Osteocyte (in vitro differentiated cells): ENCODE measurements around the gene SIGLEC10. TPM values are rescaled to one million over a fixed set of nuclear protein-coding genes. Genes with fewer than 3 reads are reported as not detected.

Experiments used
- DNase-seq: peaks from one replicate; pipeline ENCODE4 v3.0.0; 2021; ENCODE audit warnings: mixed read lengths; ENCODE audit not compliant: unreplicated experiment; ENCODE audit errors: extremely low spot score
- H3K27ac Mint-ChIP-seq: one replicate; pipeline ENCODE4 v1.8.0; 2021; ENCODE audit warnings: mild to moderate bottlenecking, mixed read lengths; ENCODE audit not compliant: unreplicated experiment
- H3K27me3 Mint-ChIP-seq: one replicate; pipeline ENCODE4 v1.8.0; 2021; ENCODE audit warnings: mixed read lengths; ENCODE audit not compliant: unreplicated experiment
- H3K36me3 Mint-ChIP-seq: one replicate; pipeline ENCODE4 v1.8.0; 2021; ENCODE audit warnings: mixed read lengths; ENCODE audit not compliant: unreplicated experiment
- H3K4me1 Mint-ChIP-seq: one replicate; pipeline ENCODE4 v1.8.0; 2021; ENCODE audit warnings: mixed read lengths; ENCODE audit not compliant: unreplicated experiment
- H3K4me3 Mint-ChIP-seq: one replicate; pipeline ENCODE4 v1.8.0; 2021; ENCODE audit warnings: mild to moderate bottlenecking, moderate library complexity, mixed read lengths; ENCODE audit not compliant: unreplicated experiment
- H3K9me3 Mint-ChIP-seq: one replicate; pipeline ENCODE4 v1.8.0; 2021; ENCODE audit warnings: mixed read lengths; ENCODE audit not compliant: unreplicated experiment
- CTCF ChIP-seq: fragments of 200-600 bp; sonication (generic); IDR thresholded peaks from 2 replicates; pipeline ENCODE4 v1.5.0; 2021; ENCODE audit warnings: antibody characterized with exemption, mild to moderate bottlenecking, moderate library complexity
- total RNA-seq: library from RNA; stranded (reverse); gene quantifications from 2 replicates; pipeline ENCODE4 v1.2.1, GENCODE V29; 2021

Gene SIGLEC10
- total RNA-seq, 1 donor from 2014 or later = not detected

GRCh38 chr19:51391073-51391611, 26.3 kb downstream of the SIGLEC10 start:
- Mint-ChIP-seq H3K4me3 (no peak overlapping the region), H3K27me3 (no peaks in the 10 kb centered on the region), H3K27ac (no peak overlapping the region), H3K9me3 (no peaks in the 10 kb centered on the region), H3K4me1 (peaks cover 15% of the 10 kb centered on the region), H3K36me3 (no peaks in the 10 kb centered on the region)
- DNase-seq = no peak
- no peak for TF ChIP-seq CTCF

- H3K9me3 Mint-ChIP-seq = no peaks in the 10 kb centered on the region
- no peaks in the 10 kb centered on the region for H3K27me3 Mint-ChIP-seq
- H3K36me3 Mint-ChIP-seq = no peaks in the 10 kb centered on the region
- no peak for DNase-seq
- peaks cover 7% of the 10 kb centered on the region for H3K4me1 Mint-ChIP-seq
- no peak overlapping the region for H3K27ac Mint-ChIP-seq
- TF ChIP-seq CTCF = no peak
- H3K4me3 Mint-ChIP-seq = no peak overlapping the region
Measured at GRCh38 chr19:51389143-51389542, 28.3 kb downstream of the SIGLEC10 start.

- H3K27ac Mint-ChIP-seq = no peak within 1 kb of the TSS
- no peaks in the 10 kb centered on the region for H3K4me1 Mint-ChIP-seq
- no peak for DNase-seq
- TF ChIP-seq CTCF = no peak
- no peaks in the 10 kb centered on the region for H3K36me3 Mint-ChIP-seq
- H3K4me3 Mint-ChIP-seq = no peak within 1 kb of the TSS
- no peaks in the 10 kb centered on the region for H3K27me3 Mint-ChIP-seq
- H3K9me3 Mint-ChIP-seq = no peaks in the 10 kb centered on the region
Measured at GRCh38 chr19:51387924-51388389, 29.5 kb downstream of the SIGLEC10 start, which contains the start of gene LIM2. TSS of gene LIM2 (minus strand) at chr19:51387974. CDS start at chr19:51387443, 531 bp downstream.

- TF ChIP-seq CTCF = no peak
- Mint-ChIP-seq H3K4me3 (no peak overlapping the region), H3K27me3 (no peaks in the 10 kb centered on the region), H3K9me3 (no peaks in the 10 kb centered on the region), H3K4me1 (no peaks in the 10 kb centered on the region), H3K27ac (no peak overlapping the region), H3K36me3 (no peaks in the 10 kb centered on the region)
- DNase-seq = no peak
Measured at GRCh38 chr19:51386882-51387520, 30.4 kb downstream of the SIGLEC10 start.

- no peak for TF ChIP-seq CTCF
- Mint-ChIP-seq H3K4me3 (no peak overlapping the region), H3K27ac (no peak overlapping the region), H3K4me1 (no peaks in the 10 kb centered on the region), H3K27me3 (no peaks in the 10 kb centered on the region), H3K9me3 (no peaks in the 10 kb centered on the region), H3K36me3 (no peaks in the 10 kb centered on the region)
- DNase-seq = no peak
Measured at GRCh38 chr19:51382004-51382403, 35.4 kb downstream of the SIGLEC10 start.
